BLaER1 treated with 17β-estradiol and CSF1 and Interleukin-3, amounts not matched to agents 10 nM and 100 nM (cell line): ENCODE results near the gene MANBA.

ENCODE experiments used
- H3K27ac ChIP-seq, 11 experiments: shearing (Covaris generic); formaldehyde crosslinking; 2 replicates each; pipeline ENCODE4 v1.8.1; 2022
- H3K27me3 ChIP-seq, 11 experiments: shearing (Covaris generic); formaldehyde crosslinking; 2 replicates each; pipeline ENCODE4 v1.8.1; 2022
- H3K36me3 ChIP-seq, 11 experiments: shearing (Covaris generic); formaldehyde crosslinking; 2 replicates each; pipeline ENCODE4 v1.8.1; 2022
- H3K4me1 ChIP-seq, 10 experiments: shearing (Covaris generic); formaldehyde crosslinking; 2 replicates each; pipeline ENCODE4 v1.8.1; 2022
- H3K4me2 ChIP-seq, 11 experiments: shearing (Covaris generic); formaldehyde crosslinking; 2 replicates each; pipeline ENCODE4 v1.8.1; 2022
- H3K4me3 ChIP-seq, 10 experiments: shearing (Covaris generic); formaldehyde crosslinking; 2 replicates each; pipeline ENCODE4 v1.8.1; 2022
- H3K9ac ChIP-seq, 11 experiments: shearing (Covaris generic); formaldehyde crosslinking; 2 replicates each; pipeline ENCODE4 v1.8.1; 2022
- H3K9me3 ChIP-seq, 11 experiments: shearing (Covaris generic); formaldehyde crosslinking; replicated peaks in 1 of 11; 2 replicates each; pipeline ENCODE4 v1.8.1; 2022
- H4K20me1 ChIP-seq, 11 experiments: shearing (Covaris generic); formaldehyde crosslinking; 2 replicates each; pipeline ENCODE4 v1.8.1; 2022
- Cebpa-rat ChIP-seq, 11 experiments: shearing (Covaris generic); IDR thresholded peaks; 2 replicates each; pipeline ENCODE4 v1.8.1; 2022

The MANBA gene

GRCh38 chr4:102779204-102779603 is 18.4 kb upstream of the MANBA start:
- Histone ChIP-seq H3K4me1 (peaks cover 0 to 25% (median 0%) of the 10 kb centered on the region in 10 experiments; a peak in 7 of 20 replicates), H3K4me2 (peak overlapping the region in 2 of 11 experiments; percentile 37 to 38; a peak in 4 of 22 replicates), H3K9ac (no peak overlapping the region), H3K27ac (no peak overlapping the region), H3K27me3 (no peaks in the 10 kb centered on the region), H4K20me1 (no peaks in the 10 kb centered on the region), H3K36me3 (no peaks in the 10 kb centered on the region), H3K4me3 (no peak overlapping the region), H3K9me3 (no peaks in the 10 kb centered on the region)
- TF ChIP-seq Cebpa-rat (IDR thresholded peaks at IDR 0.05), result no peak

- no peaks in the 10 kb centered on the region for H3K27me3 ChIP-seq
- H3K4me1 ChIP-seq, result peaks cover 0 to 25% (median 0%) of the 10 kb centered on the region in 10 experiments; a peak in 7 of 20 replicates
- no peak for TF ChIP-seq Cebpa-rat (IDR thresholded peaks at IDR 0.05)
- H3K36me3 ChIP-seq, result no peaks in the 10 kb centered on the region
- H4K20me1 ChIP-seq, result no peaks in the 10 kb centered on the region
- H3K9me3 ChIP-seq, result no peaks in the 10 kb centered on the region
- H3K4me2 ChIP-seq, result peak overlapping the region in 2 of 11 experiments; percentile 37 to 38; a peak in 4 of 22 replicates
- no peak overlapping the region for H3K27ac ChIP-seq
- H3K4me3 ChIP-seq, result no peak overlapping the region
- no peak overlapping the region for H3K9ac ChIP-seq
Measured at GRCh38 chr4:102778720-102779119, 18.0 kb upstream of the MANBA start.

GRCh38 chr4:102775805-102776204 is 15.0 kb upstream of the MANBA start:
- TF ChIP-seq Cebpa-rat (IDR thresholded peaks at IDR 0.05), result no peak
- H3K9ac ChIP-seq, result no peak overlapping the region
- no peaks in the 10 kb centered on the region for H3K27me3 ChIP-seq
- H3K4me1 ChIP-seq, result peaks cover 0 to 23% (median 0%) of the 10 kb centered on the region in 10 experiments; a peak in 7 of 20 replicates
- no peaks in the 10 kb centered on the region for H3K36me3 ChIP-seq
- no peaks in the 10 kb centered on the region for H3K9me3 ChIP-seq
- H3K4me2 ChIP-seq, result no peak overlapping the region
- H3K27ac ChIP-seq, result no peak overlapping the region
- H4K20me1 ChIP-seq, result no peaks in the 10 kb centered on the region
- no peak overlapping the region for H3K4me3 ChIP-seq

- H3K4me2 ChIP-seq, result no peak overlapping the region
- H3K4me1 ChIP-seq, result peaks cover 0 to 11% (median 7%) of the 10 kb centered on the region in 10 experiments; a peak in 13 of 20 replicates
- no peak overlapping the region for H3K9ac ChIP-seq
- H3K27ac ChIP-seq, result no peak overlapping the region
- no peaks in the 10 kb centered on the region for H3K36me3 ChIP-seq
- no peak for TF ChIP-seq Cebpa-rat (IDR thresholded peaks at IDR 0.05)
- H3K4me3 ChIP-seq, result no peak overlapping the region
- H3K27me3 ChIP-seq, result no peaks in the 10 kb centered on the region
- peaks cover 0 to 6% (median 4%) of the 10 kb centered on the region in 11 experiments; a peak in 2 of 22 replicates for H3K9me3 ChIP-seq
- H4K20me1 ChIP-seq, result no peaks in the 10 kb centered on the region
Measured at GRCh38 chr4:102774254-102774653, 13.5 kb upstream of the MANBA start.

- Histone ChIP-seq H3K27ac (no peak overlapping the region), H4K20me1 (no peaks in the 10 kb centered on the region), H3K9ac (no peak overlapping the region), H3K4me3 (no peak overlapping the region), H3K4me1 (peaks cover 0 to 11% (median 3%) of the 10 kb centered on the region in 10 experiments; a peak in 6 of 20 replicates), H3K27me3 (no peaks in the 10 kb centered on the region), H3K4me2 (no peak overlapping the region), H3K9me3 (peaks cover 0 to 13% (median 5%) of the 10 kb centered on the region in 11 experiments; a peak in 7 of 22 replicates), H3K36me3 (no peaks in the 10 kb centered on the region)
- no peak for TF ChIP-seq Cebpa-rat (IDR thresholded peaks at IDR 0.05)
Measured at GRCh38 chr4:102772738-102773340, 12.1 kb upstream of the MANBA start.

- TF ChIP-seq Cebpa-rat (IDR thresholded peaks at IDR 0.05), result no peak
- Histone ChIP-seq H3K27me3 (peaks cover 0 to 10% (median 9%) of the 10 kb centered on the region in 11 experiments; a peak in 12 of 22 replicates), H3K27ac (no peak overlapping the region), H3K9me3 (peaks cover 0 to 19% (median 5%) of the 10 kb centered on the region in 11 experiments; a peak in 7 of 22 replicates), H4K20me1 (peaks cover 0 to 3% (median 0%) of the 10 kb centered on the region in 11 experiments; a peak in 5 of 22 replicates), H3K4me2 (no peak overlapping the region), H3K4me1 (peaks cover under 1 to 11% (median 7%) of the 10 kb centered on the region in 10 experiments; a peak in 15 of 20 replicates), H3K36me3 (no peaks in the 10 kb centered on the region), H3K4me3 (no peak overlapping the region), H3K9ac (no peak overlapping the region)
Measured at GRCh38 chr4:102764901-102765300, 4.1 kb upstream of the MANBA start.

GRCh38 chr4:102761906-102762305 is 1.1 kb upstream of the MANBA start:
- Histone ChIP-seq H3K9me3 (peaks cover 0 to 5% (median 1%) of the 10 kb centered on the region in 11 experiments; a peak in 5 of 22 replicates), H3K27ac (no peak overlapping the region), H3K36me3 (peaks cover 0 to 15% (median 0%) of the 10 kb centered on the region in 11 experiments; a peak in 4 of 22 replicates), H4K20me1 (peaks cover 6 to 33% (median 19%) of the 10 kb centered on the region in 11 experiments; a peak in 14 of 22 replicates), H3K27me3 (peaks cover 0 to 10% (median 9%) of the 10 kb centered on the region in 11 experiments; a peak in 12 of 22 replicates), H3K4me1 (peaks cover 16 to 34% (median 23%) of the 10 kb centered on the region in 10 experiments), H3K9ac (0 out of 22 replicates have a peak overlapping the region, but pooled peaks of 1 of the 11 experiments have one; percentile 97), H3K4me3 (peak overlapping the region in 2 of 10 experiments; percentile 86 to 97; a peak in 3 of 20 replicates), H3K4me2 (peak overlapping the region; percentile 76 to 97 (median 94); a peak in 18 of 22 replicates)
- no peak for TF ChIP-seq Cebpa-rat (IDR thresholded peaks at IDR 0.05)

GRCh38 chr4:102761296-102761701 is 531 bp upstream of the MANBA start:
- Histone ChIP-seq H4K20me1 (peaks cover 6 to 39% (median 19%) of the 10 kb centered on the region in 11 experiments; a peak in 14 of 22 replicates), H3K9ac (peak overlapping the region; percentile 81 to 99 (median 96)), H3K4me1 (peaks cover 16 to 39% (median 23%) of the 10 kb centered on the region in 10 experiments), H3K27ac (peak overlapping the region; percentile 41 to 99 (median 96); a peak in 20 of 22 replicates), H3K9me3 (peaks cover 0 to 10% (median 6%) of the 10 kb centered on the region in 11 experiments; a peak in 11 of 22 replicates), H3K36me3 (peaks cover 0 to 20% (median 0%) of the 10 kb centered on the region in 11 experiments; a peak in 4 of 22 replicates), H3K4me2 (peak overlapping the region; percentile 76 to 97 (median 94)), H3K4me3 (peak overlapping the region; percentile 70 to 97 (median 84)), H3K27me3 (peaks cover 0 to 10% (median 9%) of the 10 kb centered on the region in 11 experiments; a peak in 12 of 22 replicates)
- no peak for TF ChIP-seq Cebpa-rat (IDR thresholded peaks at IDR 0.05)
